Brain pericyte (primary cell): ENCODE measurements around the gene KRT74.

Experiments used
- DNase-seq: peaks from one replicate; pipeline ENCODE4 v3.0.0-alpha.2; 2012; ENCODE audit warnings: low read depth, low spot score

The KRT74 gene

DNA sequence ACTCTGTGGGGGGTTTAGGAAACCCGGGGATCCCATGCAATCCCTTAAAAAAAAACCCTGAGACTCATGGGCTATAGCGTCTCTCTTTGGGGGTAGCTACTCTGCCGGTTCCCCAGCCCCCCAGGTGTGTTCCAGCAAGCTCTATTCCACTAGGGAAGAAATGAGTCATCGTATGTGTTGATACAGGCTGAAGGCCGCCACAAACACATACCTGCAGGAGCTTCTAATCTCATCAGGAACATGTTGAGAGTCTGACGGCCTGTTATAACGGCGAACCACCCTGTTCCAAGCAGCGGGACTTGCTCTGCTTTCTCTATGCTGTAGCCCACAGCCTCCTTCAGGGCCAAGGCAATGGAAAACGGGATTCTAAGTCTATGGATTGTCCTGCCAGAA, 52.5 kb downstream of the KRT74 start:
- no peak for DNase-seq

DNA sequence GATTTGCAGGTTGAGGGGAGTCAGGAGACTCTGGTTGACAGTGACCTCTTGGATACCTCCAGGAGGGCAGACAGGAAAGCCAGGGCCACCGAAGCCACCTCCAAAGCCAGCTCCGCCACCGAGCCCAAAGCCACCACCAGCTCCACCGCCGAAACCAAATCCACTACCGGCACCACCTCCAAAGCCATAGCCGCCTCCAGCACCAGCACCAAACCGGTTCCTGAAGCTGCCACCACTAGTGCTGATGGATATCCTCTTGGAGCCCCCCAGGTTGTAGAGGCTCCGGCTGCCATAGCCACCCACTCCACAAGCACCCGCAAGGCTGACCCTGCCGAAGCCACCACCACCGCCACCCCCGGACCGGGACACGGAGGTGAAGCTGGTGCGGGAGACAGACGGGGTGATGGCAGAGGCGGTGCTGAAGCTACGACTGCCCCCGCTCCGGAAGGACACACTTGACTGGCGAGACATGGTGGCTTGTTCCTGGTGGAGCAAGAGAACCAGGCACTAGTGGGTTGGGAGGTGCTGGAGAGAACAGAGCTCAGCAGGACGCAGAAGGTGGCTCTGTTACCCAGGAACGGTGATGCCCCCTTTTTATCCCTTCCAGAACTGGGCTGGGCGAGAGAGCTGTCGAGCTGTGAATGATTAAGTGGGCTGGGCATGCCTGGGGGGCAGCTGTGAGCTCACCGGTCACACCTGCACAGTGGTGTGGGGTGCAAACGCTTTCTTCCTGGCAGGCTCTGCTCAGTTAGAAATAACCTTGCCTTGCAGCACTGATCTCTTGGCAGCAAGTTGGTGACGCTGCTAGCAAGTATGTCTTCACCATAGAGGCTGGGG, 53.6 kb downstream of the KRT74 start, which contains the start of gene KRT5:
Gene KRT5 (minus strand): TSS at position 569 of the 837 bp plus-strand sequence. CDS start 98 bp downstream, at position 471.
- DNase-seq = no peak

DNA sequence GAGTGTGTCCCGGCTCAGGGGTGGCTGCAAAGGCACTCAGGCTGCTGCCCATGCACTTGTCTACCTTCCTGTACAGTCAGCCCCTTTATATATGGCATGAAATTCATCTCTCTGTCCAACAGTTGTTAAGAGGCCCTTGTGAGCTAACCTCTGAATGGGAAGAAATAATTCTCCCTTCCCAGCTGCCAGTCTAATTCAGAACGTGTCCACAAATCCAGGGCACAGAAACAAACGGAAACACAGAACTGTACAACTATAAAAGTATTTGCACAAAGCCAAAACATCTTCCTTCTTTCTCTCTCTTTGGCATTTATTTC, 54.3 kb downstream of the KRT74 start:
- no peak for DNase-seq

DNA sequence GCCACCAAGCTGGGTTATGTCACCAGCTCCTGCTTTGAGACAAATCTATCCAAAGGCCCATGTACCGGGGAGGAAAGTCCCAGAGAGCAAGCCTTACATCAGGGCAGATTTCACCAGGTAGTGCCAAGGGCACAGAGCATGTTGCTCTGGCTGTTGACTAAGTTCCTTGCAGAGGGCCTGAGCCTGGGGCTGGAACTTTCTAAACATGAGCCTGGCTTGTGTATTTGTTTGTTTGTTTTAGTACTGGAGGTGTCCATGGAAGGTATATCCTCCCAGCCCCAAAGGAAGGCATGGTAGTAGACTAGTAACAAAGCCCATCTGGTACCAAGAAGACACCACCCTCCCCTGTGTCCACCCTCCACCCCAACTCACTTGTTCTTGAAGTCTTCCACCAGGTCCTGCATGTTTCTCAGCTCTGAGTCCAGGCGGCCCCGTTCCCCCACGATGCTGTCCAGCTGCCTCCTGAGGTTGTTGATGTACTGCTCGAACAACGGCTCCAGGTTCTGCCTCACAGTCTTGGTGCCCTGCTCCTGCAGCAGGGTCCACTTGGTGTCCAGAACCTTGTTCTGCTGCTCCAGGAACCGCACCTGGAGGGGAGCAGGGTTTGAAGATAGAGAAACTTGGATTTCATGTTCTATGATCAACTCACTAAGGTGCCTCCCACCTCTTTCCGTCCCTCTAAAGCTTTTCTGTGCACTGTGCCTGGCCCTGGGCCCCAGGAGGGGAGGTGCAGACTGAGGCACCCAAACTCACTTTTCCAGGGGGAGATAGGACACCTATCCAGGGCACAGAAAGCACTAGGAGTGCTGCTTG, 54.9 kb downstream of the KRT74 start:
- no peak for DNase-seq

GRCh38 chr12:52517888-52518287, 55.8 kb downstream of the KRT74 start:
- DNase-seq = no peak

DNA sequence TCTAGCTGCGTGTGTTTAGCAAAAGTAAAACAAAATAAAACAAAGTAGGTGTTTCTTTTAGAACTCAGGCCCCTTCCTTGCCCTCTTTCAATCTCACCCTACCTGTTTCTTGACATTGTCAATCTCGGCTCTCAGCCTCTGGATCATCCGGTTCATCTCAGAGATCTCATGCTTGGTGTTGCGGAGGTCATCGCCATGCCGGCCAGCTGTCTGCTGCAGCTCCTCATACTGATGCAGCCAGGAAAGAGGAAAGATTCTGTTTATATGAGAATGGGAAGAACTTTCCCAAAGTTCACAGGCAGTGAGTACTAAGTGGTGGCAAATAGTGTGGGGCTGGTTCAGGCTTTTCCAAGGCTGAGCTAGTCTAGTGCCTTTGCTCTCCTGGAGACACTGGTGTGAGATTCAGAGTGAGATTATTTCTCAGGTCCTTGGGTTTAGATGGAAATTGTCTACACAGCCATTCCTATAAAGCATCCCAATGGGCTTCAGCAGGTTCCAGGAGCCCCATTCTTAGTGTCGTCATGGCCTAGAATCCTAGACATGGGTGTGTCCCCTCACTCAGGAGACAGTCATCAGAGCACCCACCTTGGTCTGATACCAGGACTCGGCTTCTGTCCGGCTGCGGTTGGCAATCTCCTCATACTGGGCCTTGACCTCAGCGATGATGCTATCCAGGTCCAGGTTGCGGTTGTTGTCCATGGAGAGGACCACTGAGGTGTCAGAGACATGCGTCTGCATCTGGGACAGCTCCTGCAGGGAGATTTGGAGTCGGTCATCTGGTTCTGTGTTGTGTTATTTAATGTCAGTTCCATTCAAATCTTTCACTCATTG, 56.4 kb downstream of the KRT74 start:
- DNase-seq = no peak

DNA sequence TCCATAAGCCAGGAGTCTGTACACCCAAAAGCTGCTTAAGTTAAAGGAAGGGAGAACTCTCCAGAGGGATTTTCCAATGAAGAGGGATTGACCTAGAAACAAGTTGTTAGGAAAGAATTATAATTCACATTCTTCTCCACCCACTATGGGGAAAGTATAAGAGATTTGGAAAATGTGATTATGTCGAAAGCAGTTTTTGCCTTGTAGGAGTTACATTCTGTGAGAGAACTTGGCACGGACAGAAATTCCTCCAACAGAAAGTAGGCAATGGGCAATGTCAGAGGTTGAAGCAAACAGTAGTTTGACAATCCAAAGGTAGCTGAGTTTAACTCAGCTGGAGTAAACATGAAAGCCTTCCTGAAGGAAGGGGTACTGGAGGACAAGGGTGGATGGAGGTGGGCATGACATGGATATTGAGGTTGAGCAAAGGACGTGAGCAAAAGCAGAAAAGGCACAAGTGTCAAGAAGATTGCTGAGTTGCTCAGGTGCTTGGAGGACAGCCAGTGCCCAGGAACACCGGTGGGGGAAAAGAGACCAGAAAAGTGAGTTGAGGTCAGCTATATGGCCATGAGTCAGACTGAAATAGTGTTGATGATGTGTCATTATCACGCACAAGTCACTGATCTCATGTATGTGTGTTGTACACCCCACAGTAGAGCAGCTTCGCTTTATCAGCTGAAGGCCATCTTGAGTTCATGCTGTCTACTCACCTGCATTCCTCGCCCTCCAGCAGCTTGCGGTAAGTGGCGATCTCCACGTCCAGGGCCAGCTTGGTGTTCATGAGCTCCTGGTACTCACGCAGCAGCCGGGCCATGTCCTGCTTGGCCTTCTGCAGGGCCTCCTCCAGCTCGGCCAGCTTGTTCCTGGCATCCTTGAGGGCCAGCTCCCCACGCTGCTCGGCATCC, 57.5 kb downstream of the KRT74 start:
- no peak for DNase-seq
